ENCODE results near the gene MCU.
A peak's percentile ranks its signal among the peaks of the same experiment; 100 is the strongest.
"Not testable (repeated sequence)": the region's sequence is repeated elsewhere in the genome, so short reads cannot be mapped to it uniquely, and the experiment has no call there.

The MCU gene

GRCh38 chr10:72761498-72761897 lies 69.6 kb downstream of the MCU start:
- 80 to 100% methylated on average over 1 of the region's 1 CpG for WGBS, 2 experiments (ENCODE audit: insufficient coverage in 2 of 2)
- Histone ChIP-seq H3K9me3 (ENCODE audit: control insufficient read depth, low read length) (no peaks in the 10 kb centered on the region), H3K36me3 (ENCODE audit: control insufficient read depth, insufficient read depth, low read length) (no peaks in the 10 kb centered on the region), H3K27ac (ENCODE audit: low read depth, low read length, severe bottlenecking) (no peak overlapping the region), H3K4me3 (ENCODE audit: extremely low read depth, insufficient read depth, low read length, poor library complexity, severe bottlenecking) (no peak overlapping the region), H3K4me1 (ENCODE audit: control insufficient read depth, insufficient read depth, low read length, poor library complexity, severe bottlenecking) (peaks cover 7% of the 10 kb centered on the region)

GRCh38 chr10:72762042-72762441 lies 70.1 kb downstream of the MCU start:
- Histone ChIP-seq H3K36me3 (ENCODE audit: control insufficient read depth, insufficient read depth, low read length) (no peaks in the 10 kb centered on the region), H3K9me3 (ENCODE audit: control insufficient read depth, low read length) (no peaks in the 10 kb centered on the region), H3K27ac (ENCODE audit: low read depth, low read length, severe bottlenecking) (no peak overlapping the region), H3K4me1 (ENCODE audit: control insufficient read depth, insufficient read depth, low read length, poor library complexity, severe bottlenecking) (peaks cover 6% of the 10 kb centered on the region), H3K4me3 (ENCODE audit: extremely low read depth, insufficient read depth, low read length, poor library complexity, severe bottlenecking) (no peak overlapping the region)

GRCh38 chr10:72763201-72763600 lies 71.3 kb downstream of the MCU start:
- Histone ChIP-seq H3K9me3 (ENCODE audit: control insufficient read depth, low read length) (no peaks in the 10 kb centered on the region), H3K27ac (ENCODE audit: low read depth, low read length, severe bottlenecking) (no peak overlapping the region), H3K4me1 (ENCODE audit: control insufficient read depth, insufficient read depth, low read length, poor library complexity, severe bottlenecking) (peaks cover 3% of the 10 kb centered on the region), H3K4me3 (ENCODE audit: extremely low read depth, insufficient read depth, low read length, poor library complexity, severe bottlenecking) (no peak overlapping the region), H3K36me3 (ENCODE audit: control insufficient read depth, insufficient read depth, low read length) (no peaks in the 10 kb centered on the region)
- WGBS, 2 experiments (ENCODE audit: insufficient coverage in 2 of 2), result 87 to 94% methylated on average over 3 of the region's 3 CpGs

GRCh38 chr10:72764151-72764550 lies 72.2 kb downstream of the MCU start:
- H3K9me3 ChIP-seq (ENCODE audit: control insufficient read depth, low read length), result no peaks in the 10 kb centered on the region
- no peak overlapping the region for H3K4me3 ChIP-seq (ENCODE audit: extremely low read depth, insufficient read depth, low read length, poor library complexity, severe bottlenecking)
- peaks cover 3% of the 10 kb centered on the region for H3K4me1 ChIP-seq (ENCODE audit: control insufficient read depth, insufficient read depth, low read length, poor library complexity, severe bottlenecking)
- H3K36me3 ChIP-seq (ENCODE audit: control insufficient read depth, insufficient read depth, low read length), result no peaks in the 10 kb centered on the region
- no peak overlapping the region for H3K27ac ChIP-seq (ENCODE audit: low read depth, low read length, severe bottlenecking)

GRCh38 chr10:72765051-72765745 lies 73.3 kb downstream of the MCU start:
- Histone ChIP-seq H3K27ac (ENCODE audit: low read depth, low read length, severe bottlenecking) (no peak overlapping the region), H3K36me3 (ENCODE audit: control insufficient read depth, insufficient read depth, low read length) (no peaks in the 10 kb centered on the region), H3K9me3 (ENCODE audit: control insufficient read depth, low read length) (no peaks in the 10 kb centered on the region), H3K4me3 (ENCODE audit: extremely low read depth, insufficient read depth, low read length, poor library complexity, severe bottlenecking) (no peak overlapping the region), H3K4me1 (ENCODE audit: control insufficient read depth, insufficient read depth, low read length, poor library complexity, severe bottlenecking) (peaks cover 3% of the 10 kb centered on the region)
- WGBS, 2 experiments (ENCODE audit: insufficient coverage in 2 of 2), result 100% methylated on average over 1 of the region's 3 CpGs; no CpG with 5 or more reads in 1 of the 2 experiments

GRCh38 chr10:72771195-72771594 lies 79.3 kb downstream of the MCU start:
- H3K36me3 ChIP-seq (ENCODE audit: control insufficient read depth, insufficient read depth, low read length); H3K9me3 ChIP-seq (ENCODE audit: control insufficient read depth, low read length); H3K27ac ChIP-seq (ENCODE audit: low read depth, low read length, severe bottlenecking); H3K4me3 ChIP-seq (ENCODE audit: extremely low read depth, insufficient read depth, low read length, poor library complexity, severe bottlenecking); H3K4me1 ChIP-seq (ENCODE audit: control insufficient read depth, insufficient read depth, low read length, poor library complexity, severe bottlenecking): not testable (repeated sequence)

- H3K36me3 ChIP-seq (ENCODE audit: control insufficient read depth, insufficient read depth, low read length), result no peaks in the 10 kb centered on the region
- no peak overlapping the region for H3K27ac ChIP-seq (ENCODE audit: low read depth, low read length, severe bottlenecking)
- H3K4me3 ChIP-seq (ENCODE audit: extremely low read depth, insufficient read depth, low read length, poor library complexity, severe bottlenecking), result no peak overlapping the region
- H3K9me3 ChIP-seq (ENCODE audit: control insufficient read depth, low read length), result no peaks in the 10 kb centered on the region
- no peaks in the 10 kb centered on the region for H3K4me1 ChIP-seq (ENCODE audit: control insufficient read depth, insufficient read depth, low read length, poor library complexity, severe bottlenecking)
- 71% methylated on average over 1 of the region's 1 CpG; no CpG with 5 or more reads in 1 of the 2 experiments for WGBS, 2 experiments (ENCODE audit: insufficient coverage in 2 of 2)
Measured at GRCh38 chr10:72772031-72772430, 80.1 kb downstream of the MCU start.

- Histone ChIP-seq H3K4me1 (ENCODE audit: control insufficient read depth, insufficient read depth, low read length, poor library complexity, severe bottlenecking) (peaks cover 15% of the 10 kb centered on the region), H3K9me3 (ENCODE audit: control insufficient read depth, low read length) (no peaks in the 10 kb centered on the region), H3K27ac (ENCODE audit: low read depth, low read length, severe bottlenecking) (no peak overlapping the region), H3K36me3 (ENCODE audit: control insufficient read depth, insufficient read depth, low read length) (no peaks in the 10 kb centered on the region), H3K4me3 (ENCODE audit: extremely low read depth, insufficient read depth, low read length, poor library complexity, severe bottlenecking) (no peak overlapping the region)
- WGBS, 2 experiments (ENCODE audit: insufficient coverage in 2 of 2), result no CpG with 5 or more reads among the region's 2 CpGs
Measured at GRCh38 chr10:72779874-72780273, 87.9 kb downstream of the MCU start.

GRCh38 chr10:72782649-72783330 lies 90.8 kb downstream of the MCU start:
- no peak overlapping the region for H3K27ac ChIP-seq (ENCODE audit: low read depth, low read length, severe bottlenecking)
- H3K4me3 ChIP-seq (ENCODE audit: extremely low read depth, insufficient read depth, low read length, poor library complexity, severe bottlenecking), result no peak overlapping the region
- H3K9me3 ChIP-seq (ENCODE audit: control insufficient read depth, low read length), result no peaks in the 10 kb centered on the region
- H3K36me3 ChIP-seq (ENCODE audit: control insufficient read depth, insufficient read depth, low read length), result no peaks in the 10 kb centered on the region
- 92 to 100% methylated on average over 3 of the region's 5 CpGs for WGBS, 2 experiments (ENCODE audit: insufficient coverage in 2 of 2)
- H3K4me1 ChIP-seq (ENCODE audit: control insufficient read depth, insufficient read depth, low read length, poor library complexity, severe bottlenecking), result peaks cover 24% of the 10 kb centered on the region

- Histone ChIP-seq H3K4me3 (ENCODE audit: extremely low read depth, insufficient read depth, low read length, poor library complexity, severe bottlenecking) (no peak overlapping the region), H3K9me3 (ENCODE audit: control insufficient read depth, low read length) (no peaks in the 10 kb centered on the region), H3K27ac (ENCODE audit: low read depth, low read length, severe bottlenecking) (no peak overlapping the region), H3K36me3 (ENCODE audit: control insufficient read depth, insufficient read depth, low read length) (no peaks in the 10 kb centered on the region), H3K4me1 (ENCODE audit: control insufficient read depth, insufficient read depth, low read length, poor library complexity, severe bottlenecking) (peaks cover 24% of the 10 kb centered on the region)
- 29 to 80% methylated on average over 1 of the region's 1 CpG for WGBS, 2 experiments (ENCODE audit: insufficient coverage in 2 of 2)
Measured at GRCh38 chr10:72783410-72783833, 91.5 kb downstream of the MCU start.

- Histone ChIP-seq H3K4me3 (ENCODE audit: extremely low read depth, insufficient read depth, low read length, poor library complexity, severe bottlenecking) (no peak overlapping the region), H3K36me3 (ENCODE audit: control insufficient read depth, insufficient read depth, low read length) (no peaks in the 10 kb centered on the region), H3K4me1 (ENCODE audit: control insufficient read depth, insufficient read depth, low read length, poor library complexity, severe bottlenecking) (peaks cover 24% of the 10 kb centered on the region), H3K27ac (ENCODE audit: low read depth, low read length, severe bottlenecking) (peak overlapping the region; percentile 72), H3K9me3 (ENCODE audit: control insufficient read depth, low read length) (no peaks in the 10 kb centered on the region)
- 53 to 61% methylated on average over 2 to 6 of the region's 7 CpGs for WGBS, 2 experiments (ENCODE audit: insufficient coverage in 2 of 2)
Measured at GRCh38 chr10:72784551-72785351, 92.8 kb downstream of the MCU start.
